HepG2 (cell line): ENCODE data around the gene ARMC5. TPM values are rescaled to one million over a fixed set of nuclear protein-coding genes. Genes with fewer than 3 reads are reported as not detected.

Experiments used
- BHLHE40 ChIP-seq: IDR thresholded peaks from 2 replicates; pipeline ENCODE4 v1.6.1; 2011; ENCODE audit warnings: low read length, improper control_type of control experiment
- FOSL1 ChIP-seq: sonication (generic); formaldehyde crosslinking; IDR thresholded peaks from 2 replicates; pipeline ENCODE4 v1.9.0; 2021; ENCODE audit warnings: missing genetic modification reagents, borderline replicate concordance
- MTF1 ChIP-seq: sonication (generic); formaldehyde crosslinking; IDR thresholded peaks from 2 replicates; pipeline ENCODE4 v1.5.0; 2020; ENCODE audit warnings: missing genetic modification reagents
- SSRP1 ChIP-seq: IDR thresholded peaks from 2 replicates; pipeline ENCODE4 v1.6.1; 2016; ENCODE audit warnings: control low read depth
- TBL1XR1 ChIP-seq: fragments of 150-350 bp; IDR thresholded peaks from 2 replicates; pipeline ENCODE4 v1.6.1; 2014; ENCODE audit warnings: borderline replicate concordance, low read length; ENCODE audit not compliant: partially characterized antibody
- ZFP1 ChIP-seq: IDR thresholded peaks from 2 replicates; pipeline ENCODE4 v1.6.1; 2016
- ZNF431 ChIP-seq: sonication (generic); formaldehyde crosslinking; IDR thresholded peaks from 2 replicates; pipeline ENCODE4 v1.9.0; 2022; ENCODE audit warnings: missing genetic modification reagents, low read depth, mild to moderate bottlenecking, borderline replicate concordance
- polyA plus RNA-seq, 8 experiments: library from polyadenylated mRNA; depleted of rRNA in 3 of 8; stranded (reverse) in 7 of 8; unstranded in 1 of 8; fragments of >200 nt; fragmentation: Illumina TruSeq in 4 of 8; extraction: Trizol in 4 of 8; gene quantifications; 2 replicates each; pipeline versions ENCODE4 v1.2.1 to v1.2.3, GENCODE V29; 2011 to 2016; ENCODE audit warnings: low read depth in 4 of 8, missing spikeins in 1 of 8, mixed read lengths in 1 of 8; ENCODE audit not compliant: insufficient read depth in 1 of 8
- total RNA-seq, 5 experiments: library from RNA; depleted of rRNA; stranded (reverse); fragments of >200 nt; fragmentation: Illumina TruSeq; extraction: Trizol; gene quantifications; 2 replicates each; pipeline ENCODE4 v1.2.3, GENCODE V29; 2016; ENCODE audit warnings: low read depth in 1 of 5
- TF ChIP-seq, protein P1 (sequence below): sonication (generic); formaldehyde crosslinking; IDR thresholded peaks from 2 replicates; pipeline ENCODE4 v1.5.1; 2020; ENCODE audit warnings: mild to moderate bottlenecking, missing genetic modification reagents, borderline replicate concordance
- TF ChIP-seq, protein P2 (sequence below): sonication (generic); formaldehyde crosslinking; IDR thresholded peaks from 2 replicates; pipeline ENCODE4 v1.5.0; 2020; ENCODE audit warnings: mild to moderate bottlenecking, missing genetic modification reagents
- TF ChIP-seq, protein P3 (sequence below): sonication (generic); formaldehyde crosslinking; IDR thresholded peaks from 2 replicates; pipeline ENCODE4 v1.5.0; 2020; ENCODE audit warnings: mild to moderate bottlenecking, missing genetic modification reagents
- TF ChIP-seq, protein P4 (sequence below): sonication (generic); formaldehyde crosslinking; IDR thresholded peaks from 2 replicates; pipeline ENCODE4 v1.8.0; 2022; ENCODE audit warnings: missing genetic modification reagents, low read depth, mild to moderate bottlenecking, borderline replicate concordance

Gene ARMC5
- total and polyA plus RNA-seq, 2 of the 13 experiments (the other 11 are each of a cell fraction or from before 2014, with no cell fraction given): 10.8 to 22.3 TPM

DNA sequence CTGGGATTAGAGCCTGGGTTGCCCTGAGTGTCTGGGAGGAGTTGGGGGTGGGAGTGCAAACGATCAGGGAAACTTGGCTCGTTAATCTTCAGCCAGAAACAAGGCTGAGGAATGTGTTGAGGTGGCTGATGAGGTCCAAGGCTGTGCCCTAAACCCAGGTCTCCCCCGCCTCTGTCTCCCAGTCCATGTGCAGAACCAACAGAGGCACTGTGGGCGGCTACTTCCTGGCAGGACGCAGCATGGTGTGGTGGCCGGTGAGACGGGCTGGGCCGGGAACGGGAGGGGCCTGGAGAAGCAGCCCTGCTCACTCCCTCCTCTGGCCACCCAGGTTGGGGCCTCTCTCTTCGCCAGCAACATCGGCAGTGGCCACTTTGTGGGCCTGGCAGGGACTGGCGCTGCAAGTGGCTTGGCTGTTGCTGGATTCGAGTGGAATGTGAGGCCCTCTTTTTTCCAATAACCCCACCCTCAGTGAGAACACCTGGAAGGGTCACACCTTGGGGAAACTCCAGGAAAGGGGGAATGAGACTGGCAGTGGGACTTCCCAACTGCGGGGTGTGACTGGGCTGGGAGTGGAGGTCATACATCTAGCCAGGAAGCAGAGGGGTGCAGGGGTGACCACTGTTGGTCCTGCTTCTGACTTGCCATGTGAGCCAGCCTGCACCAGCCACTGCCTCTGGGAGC is 25.3 kb downstream of the ARMC5 start (continued):
- TF ChIP-seq MTF1 (CRISPR knock-in tag): no peak
- peak; percentile 82; the same call in 1 of the 2 replicates for TF ChIP-seq SSRP1 (CRISPR knock-in tag)
- TF ChIP-seq, protein P1, sequence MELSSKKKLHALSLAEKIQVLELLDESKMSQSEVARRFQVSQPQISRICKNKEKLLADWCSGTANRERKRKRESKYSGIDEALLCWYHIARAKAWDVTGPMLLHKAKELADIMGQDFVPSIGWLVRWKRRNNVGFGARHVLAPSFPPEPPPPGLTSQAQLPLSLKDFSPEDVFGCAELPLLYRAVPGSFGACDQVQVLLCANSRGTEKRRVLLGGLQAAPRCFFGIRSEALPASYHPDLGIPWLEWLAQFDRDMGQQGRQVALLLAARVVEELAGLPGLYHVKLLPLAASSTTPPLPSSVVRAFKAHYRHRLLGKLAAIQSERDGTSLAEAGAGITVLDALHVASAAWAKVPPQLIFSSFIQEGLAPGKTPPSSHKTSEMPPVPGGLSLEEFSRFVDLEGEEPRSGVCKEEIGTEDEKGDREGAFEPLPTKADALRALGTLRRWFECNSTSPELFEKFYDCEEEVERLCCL (CRISPR knock-in tag): no peak; the same call in 1 of the 2 replicates
- TF ChIP-seq ZNF431: no peak
- TF ChIP-seq, protein P2, sequence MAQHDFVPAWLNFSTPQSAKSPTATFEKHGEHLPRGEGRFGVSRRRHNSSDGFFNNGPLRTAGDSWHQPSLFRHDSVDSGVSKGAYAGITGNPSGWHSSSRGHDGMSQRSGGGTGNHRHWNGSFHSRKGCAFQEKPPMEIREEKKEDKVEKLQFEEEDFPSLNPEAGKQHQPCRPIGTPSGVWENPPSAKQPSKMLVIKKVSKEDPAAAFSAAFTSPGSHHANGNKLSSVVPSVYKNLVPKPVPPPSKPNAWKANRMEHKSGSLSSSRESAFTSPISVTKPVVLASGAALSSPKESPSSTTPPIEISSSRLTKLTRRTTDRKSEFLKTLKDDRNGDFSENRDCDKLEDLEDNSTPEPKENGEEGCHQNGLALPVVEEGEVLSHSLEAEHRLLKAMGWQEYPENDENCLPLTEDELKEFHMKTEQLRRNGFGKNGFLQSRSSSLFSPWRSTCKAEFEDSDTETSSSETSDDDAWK (CRISPR knock-in tag): no peak
- no peak for TF ChIP-seq ZFP1 (CRISPR knock-in tag)
- TF ChIP-seq, protein P3, sequence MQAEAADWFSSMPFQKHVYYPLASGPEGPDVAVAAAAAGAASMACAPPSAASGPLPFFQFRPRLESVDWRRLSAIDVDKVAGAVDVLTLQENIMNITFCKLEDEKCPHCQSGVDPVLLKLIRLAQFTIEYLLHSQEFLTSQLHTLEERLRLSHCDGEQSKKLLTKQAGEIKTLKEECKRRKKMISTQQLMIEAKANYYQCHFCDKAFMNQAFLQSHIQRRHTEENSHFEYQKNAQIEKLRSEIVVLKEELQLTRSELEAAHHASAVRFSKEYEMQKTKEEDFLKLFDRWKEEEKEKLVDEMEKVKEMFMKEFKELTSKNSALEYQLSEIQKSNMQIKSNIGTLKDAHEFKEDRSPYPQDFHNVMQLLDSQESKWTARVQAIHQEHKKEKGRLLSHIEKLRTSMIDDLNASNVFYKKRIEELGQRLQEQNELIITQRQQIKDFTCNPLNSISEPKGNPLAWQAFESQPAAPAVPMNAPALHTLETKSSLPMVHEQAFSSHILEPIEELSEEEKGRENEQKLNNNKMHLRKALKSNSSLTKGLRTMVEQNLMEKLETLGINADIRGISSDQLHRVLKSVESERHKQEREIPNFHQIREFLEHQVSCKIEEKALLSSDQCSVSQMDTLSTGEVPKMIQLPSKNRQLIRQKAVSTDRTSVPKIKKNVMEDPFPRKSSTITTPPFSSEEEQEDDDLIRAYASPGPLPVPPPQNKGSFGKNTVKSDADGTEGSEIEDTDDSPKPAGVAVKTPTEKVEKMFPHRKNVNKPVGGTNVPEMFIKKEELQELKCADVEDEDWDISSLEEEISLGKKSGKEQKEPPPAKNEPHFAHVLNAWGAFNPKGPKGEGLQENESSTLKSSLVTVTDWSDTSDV (CRISPR knock-in tag): 0 out of 2 replicates have a peak, but pooled peaks have one; percentile 25
- TF ChIP-seq BHLHE40: no peak
- TF ChIP-seq TBL1XR1: no peak
- TF ChIP-seq, protein P4, sequence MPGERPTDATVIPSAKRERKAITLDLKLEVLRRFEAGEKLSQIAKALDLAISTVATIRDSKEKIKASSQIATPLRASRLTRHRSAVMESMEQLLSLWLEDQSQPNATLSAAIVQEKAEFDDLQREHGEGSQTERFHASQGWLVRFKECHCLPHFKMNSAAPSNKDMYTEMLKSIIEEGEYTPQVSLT (CRISPR knock-in tag): no peak
- no peak for TF ChIP-seq FOSL1 (CRISPR knock-in tag)
